ENCODE measurements around the gene ELMO1.

DNA sequence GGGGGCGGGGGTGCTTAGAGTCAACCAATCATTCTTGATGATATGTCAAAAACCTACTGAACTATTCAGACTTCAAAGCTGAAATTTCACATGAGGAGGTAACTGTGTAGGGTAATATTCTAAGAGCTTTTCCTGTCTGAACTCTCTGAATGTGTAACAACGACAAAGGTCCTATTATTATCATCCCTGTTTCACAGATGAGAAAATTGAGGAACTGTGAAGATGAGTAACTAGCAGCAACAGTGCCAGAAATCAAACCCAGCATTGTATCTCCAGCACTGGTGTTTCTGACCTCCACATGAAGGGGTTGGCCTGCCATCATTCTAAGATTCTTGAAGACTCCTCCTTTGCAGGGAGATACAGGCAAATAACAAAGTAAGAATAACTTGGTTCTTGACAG, 429.7 kb downstream of the ELMO1 start:
- no peak for TF ChIP-seq POLR2A (IDR thresholded peaks at IDR 0.05)
- TF ChIP-seq, protein P1, sequence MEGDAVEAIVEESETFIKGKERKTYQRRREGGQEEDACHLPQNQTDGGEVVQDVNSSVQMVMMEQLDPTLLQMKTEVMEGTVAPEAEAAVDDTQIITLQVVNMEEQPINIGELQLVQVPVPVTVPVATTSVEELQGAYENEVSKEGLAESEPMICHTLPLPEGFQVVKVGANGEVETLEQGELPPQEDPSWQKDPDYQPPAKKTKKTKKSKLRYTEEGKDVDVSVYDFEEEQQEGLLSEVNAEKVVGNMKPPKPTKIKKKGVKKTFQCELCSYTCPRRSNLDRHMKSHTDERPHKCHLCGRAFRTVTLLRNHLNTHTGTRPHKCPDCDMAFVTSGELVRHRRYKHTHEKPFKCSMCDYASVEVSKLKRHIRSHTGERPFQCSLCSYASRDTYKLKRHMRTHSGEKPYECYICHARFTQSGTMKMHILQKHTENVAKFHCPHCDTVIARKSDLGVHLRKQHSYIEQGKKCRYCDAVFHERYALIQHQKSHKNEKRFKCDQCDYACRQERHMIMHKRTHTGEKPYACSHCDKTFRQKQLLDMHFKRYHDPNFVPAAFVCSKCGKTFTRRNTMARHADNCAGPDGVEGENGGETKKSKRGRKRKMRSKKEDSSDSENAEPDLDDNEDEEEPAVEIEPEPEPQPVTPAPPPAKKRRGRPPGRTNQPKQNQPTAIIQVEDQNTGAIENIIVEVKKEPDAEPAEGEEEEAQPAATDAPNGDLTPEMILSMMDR (IDR thresholded peaks at IDR 0.05), result no peak

Data from transverse colon (tissue), 3 donors.